Measurements from ENCODE around the gene GNRH2. TPM values are rescaled to one million over a fixed set of nuclear protein-coding genes. Genes with fewer than 3 reads are reported as not detected.

The GNRH2 gene
- total RNA-seq, 1 donor from 2014 or later: 1.4 TPM

GRCh38 chr20:3084283-3084985 lies 41.0 kb downstream of the GNRH2 start, which contains the start of gene AVP:
Gene AVP, minus strand, starts transcription at chr20:3084724. Its CDS starts 50 bp downstream, at chr20:3084674.
- H2AFZ ChIP-seq (ENCODE audit: low read depth, low read length): no peak within 1 kb of the TSS
- H3K9ac ChIP-seq (ENCODE audit: low read length): no peak within 1 kb of the TSS
- no peaks in the 10 kb centered on the region for H4K20me1 ChIP-seq (ENCODE audit: insufficient read depth, low read length)
- no peaks in the 10 kb centered on the region for H3K79me2 ChIP-seq (ENCODE audit: insufficient read depth, low read length)
- TF ChIP-seq EZH2 (IDR thresholded peaks at IDR 0.05; ENCODE audit: insufficient read depth, low read length) (no peak), CTCF (IDR thresholded peaks at IDR 0.05; ENCODE audit: insufficient read depth, low read depth, low read length) (no peak)
- Mint-ChIP-seq H3K36me3 (ENCODE audit: low read depth, unreplicated experiment) (no peaks in the 10 kb centered on the region), H3K4me3 (ENCODE audit: unreplicated experiment) (no peak within 1 kb of the TSS), H3K4me1 (ENCODE audit: low read depth, unreplicated experiment) (no peaks in the 10 kb centered on the region), H3K9me3 (ENCODE audit: unreplicated experiment) (peaks cover under 1% of the 10 kb centered on the region), H3K27me3 (ENCODE audit: low read depth, unreplicated experiment) (peaks cover 44% of the 10 kb centered on the region), H3K27ac (ENCODE audit: unreplicated experiment) (no peak within 1 kb of the TSS)
- H3K9me3 ChIP-seq (ENCODE audit: insufficient read depth, low read depth, low read length): no peaks in the 10 kb centered on the region
- FAIRE-seq (no peak), DNase-seq (ENCODE audit: low read depth) (no peak)
- no peaks in the 10 kb centered on the region for H3K36me3 ChIP-seq (ENCODE audit: insufficient read depth, low read length)
- H3K27ac ChIP-seq (ENCODE audit: low read depth, low read length): no peak within 1 kb of the TSS
- H3K4me2 ChIP-seq (ENCODE audit: low read length): no peak within 1 kb of the TSS
- H3K4me3 ChIP-seq (ENCODE audit: insufficient read depth, low read depth, low read length): no peak within 1 kb of the TSS
- peaks cover 35% of the 10 kb centered on the region for H3K27me3 ChIP-seq (ENCODE audit: insufficient read depth, low read length)
- H3K4me1 ChIP-seq (ENCODE audit: insufficient read depth, low read length): no peaks in the 10 kb centered on the region

DNA sequence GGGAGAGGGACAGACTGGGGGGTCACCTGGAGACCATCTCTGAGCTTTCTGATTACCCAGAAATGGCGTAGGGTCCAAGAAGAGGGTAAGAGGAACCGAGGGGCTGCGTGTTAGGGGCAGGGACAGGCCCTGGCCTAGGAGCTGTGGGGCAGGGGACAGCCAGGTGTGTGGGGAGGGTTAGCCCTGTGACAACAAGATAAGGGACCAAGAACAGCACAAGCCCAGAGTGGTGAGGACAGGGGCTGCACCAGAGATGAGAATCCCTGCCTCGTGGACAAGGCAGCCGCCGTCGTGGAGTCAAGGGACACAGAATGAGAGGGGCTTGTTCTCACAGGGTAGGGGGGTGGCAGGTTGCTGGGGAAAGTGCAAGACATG lies 41.6 kb downstream of the GNRH2 start:
- Histone ChIP-seq H3K27me3 (ENCODE audit: insufficient read depth, low read length) (peaks cover 38% of the 10 kb centered on the region), H3K9ac (ENCODE audit: low read length) (no peak overlapping the region), H3K4me2 (ENCODE audit: low read length) (no peak overlapping the region), H3K4me3 (ENCODE audit: insufficient read depth, low read depth, low read length) (no peak overlapping the region), H3K4me1 (ENCODE audit: insufficient read depth, low read length) (no peaks in the 10 kb centered on the region), H3K79me2 (ENCODE audit: insufficient read depth, low read length) (no peaks in the 10 kb centered on the region), H3K36me3 (ENCODE audit: insufficient read depth, low read length) (no peaks in the 10 kb centered on the region), H4K20me1 (ENCODE audit: insufficient read depth, low read length) (no peaks in the 10 kb centered on the region), H2AFZ (ENCODE audit: low read depth, low read length) (no peak overlapping the region), H3K9me3 (ENCODE audit: insufficient read depth, low read depth, low read length) (no peaks in the 10 kb centered on the region), H3K27ac (ENCODE audit: low read depth, low read length) (no peak overlapping the region)
- TF ChIP-seq EZH2 (IDR thresholded peaks at IDR 0.05; ENCODE audit: insufficient read depth, low read length) (no peak), CTCF (IDR thresholded peaks at IDR 0.05; ENCODE audit: insufficient read depth, low read depth, low read length) (no peak)
- H3K27ac Mint-ChIP-seq (ENCODE audit: unreplicated experiment): no peak overlapping the region
- H3K4me3 Mint-ChIP-seq (ENCODE audit: unreplicated experiment): no peak overlapping the region
- no peaks in the 10 kb centered on the region for H3K4me1 Mint-ChIP-seq (ENCODE audit: low read depth, unreplicated experiment)
- peaks cover 5% of the 10 kb centered on the region for H3K9me3 Mint-ChIP-seq (ENCODE audit: unreplicated experiment)
- no peak for FAIRE-seq
- no peaks in the 10 kb centered on the region for H3K36me3 Mint-ChIP-seq (ENCODE audit: low read depth, unreplicated experiment)
- peaks cover 49% of the 10 kb centered on the region for H3K27me3 Mint-ChIP-seq (ENCODE audit: low read depth, unreplicated experiment)
- DNase-seq (ENCODE audit: low read depth): no peak

DNA sequence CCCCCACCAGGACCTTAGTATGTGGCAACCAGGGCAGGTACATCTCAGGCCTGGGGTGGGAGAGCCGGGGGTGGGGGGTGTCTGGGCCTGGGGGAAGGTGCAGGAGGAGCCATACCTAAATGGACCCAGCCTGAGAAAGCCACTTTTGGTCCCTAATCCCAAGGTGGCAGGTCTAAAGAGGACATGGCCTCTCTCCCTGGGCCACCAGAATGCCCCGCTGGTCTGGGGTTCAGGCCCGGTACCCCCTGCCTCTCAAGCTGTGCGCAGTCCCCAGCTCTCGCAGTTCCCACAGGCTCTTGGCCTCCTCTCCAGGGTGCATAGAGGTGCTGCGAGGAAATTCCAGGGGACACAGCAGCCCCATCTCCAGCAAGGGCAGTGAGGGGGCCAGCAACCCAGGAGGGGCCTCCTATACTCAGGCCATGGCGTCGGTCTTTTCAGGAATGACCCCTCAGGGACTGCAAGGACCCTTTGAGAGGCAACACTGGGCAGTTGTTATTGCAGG lies 42.2 kb downstream of the GNRH2 start:
- H3K27ac ChIP-seq (ENCODE audit: low read depth, low read length): no peak overlapping the region
- H3K9me3 Mint-ChIP-seq (ENCODE audit: unreplicated experiment): peaks cover 7% of the 10 kb centered on the region
- TF ChIP-seq EZH2 (IDR thresholded peaks at IDR 0.05; ENCODE audit: insufficient read depth, low read length) (no peak), CTCF (IDR thresholded peaks at IDR 0.05; ENCODE audit: insufficient read depth, low read depth, low read length) (no peak)
- no peaks in the 10 kb centered on the region for H3K36me3 Mint-ChIP-seq (ENCODE audit: low read depth, unreplicated experiment)
- no peaks in the 10 kb centered on the region for H3K79me2 ChIP-seq (ENCODE audit: insufficient read depth, low read length)
- H3K27ac Mint-ChIP-seq (ENCODE audit: unreplicated experiment): no peak overlapping the region
- no peak overlapping the region for H3K4me2 ChIP-seq (ENCODE audit: low read length)
- DNase-seq (ENCODE audit: low read depth) (no peak), FAIRE-seq (no peak)
- peaks cover 37% of the 10 kb centered on the region for H3K27me3 ChIP-seq (ENCODE audit: insufficient read depth, low read length)
- no peak overlapping the region for H3K4me3 ChIP-seq (ENCODE audit: insufficient read depth, low read depth, low read length)
- no peaks in the 10 kb centered on the region for H3K4me1 ChIP-seq (ENCODE audit: insufficient read depth, low read length)
- no peaks in the 10 kb centered on the region for H3K4me1 Mint-ChIP-seq (ENCODE audit: low read depth, unreplicated experiment)
- H3K4me3 Mint-ChIP-seq (ENCODE audit: unreplicated experiment): no peak overlapping the region
- no peaks in the 10 kb centered on the region for H3K36me3 ChIP-seq (ENCODE audit: insufficient read depth, low read length)
- H3K9me3 ChIP-seq (ENCODE audit: insufficient read depth, low read depth, low read length): no peaks in the 10 kb centered on the region
- H4K20me1 ChIP-seq (ENCODE audit: insufficient read depth, low read length): no peaks in the 10 kb centered on the region
- H2AFZ ChIP-seq (ENCODE audit: low read depth, low read length): no peak overlapping the region
- H3K9ac ChIP-seq (ENCODE audit: low read length): no peak overlapping the region
- H3K27me3 Mint-ChIP-seq (ENCODE audit: low read depth, unreplicated experiment): peaks cover 53% of the 10 kb centered on the region
